Muscle of leg (tissue), 11 donors: ENCODE measurements around the gene IER3IP1. TPM values are rescaled to one million over a fixed set of nuclear protein-coding genes. Genes with fewer than 3 reads are reported as not detected.
"Not testable (repeated sequence)": the region's sequence is repeated elsewhere in the genome, so short reads cannot be mapped to it uniquely, and the experiment has no call there.

Experiments used
- DNase-seq: peaks from one replicate; pipeline ENCODE4 v3.0.0; 2013
- H3K27ac ChIP-seq: one replicate; pipeline ENCODE4 v1.5.1; 2013; ENCODE audit warnings: mild to moderate bottlenecking, low read length, control low read depth
- H3K27me3 ChIP-seq: one replicate; pipeline ENCODE4 v1.6.1; 2013; ENCODE audit warnings: low read length; ENCODE audit not compliant: control insufficient read depth, insufficient read depth
- H3K36me3 ChIP-seq: one replicate; pipeline ENCODE4 v1.6.1; 2013; ENCODE audit warnings: low read length; ENCODE audit not compliant: control insufficient read depth, insufficient read depth
- H3K4me1 ChIP-seq: one replicate; pipeline ENCODE4 v1.6.1; 2013; ENCODE audit warnings: low read length; ENCODE audit not compliant: control insufficient read depth, insufficient read depth
- H3K4me3 ChIP-seq: one replicate; pipeline ENCODE4 v1.5.1; 2013; ENCODE audit warnings: low read length, control low read depth
- H3K9me3 ChIP-seq: replicated peaks from 2 replicates; pipeline ENCODE4 v1.6.1; 2013; ENCODE audit warnings: low read depth, low read length; ENCODE audit not compliant: control insufficient read depth
- WGBS: methylation state at CpG from one replicate; pipeline ENCODE4 v1.1.5; 2013; ENCODE audit warnings: missing lambda C conversion rate; ENCODE audit not compliant: insufficient coverage; 5-methylcytosine and 5-hydroxymethylcytosine counted together
- polyA plus RNA-seq, 8 donors: library from polyadenylated mRNA; unstranded; fragments of 120-200 nt; gene quantifications; one replicate each; pipeline versions ENCODE4 v1.2.1 to v1.2.3, GENCODE V29; 2013; ENCODE audit warnings: inconsistent platforms in 1 of 8, low replicate concordance in 1 of 8; ENCODE audit not compliant: insufficient read length in 8 of 8, insufficient read depth in 1 of 8
- total RNA-seq: library from RNA; stranded (reverse); fragments of 120-200 nt; gene quantifications from one replicate; pipeline ENCODE4 v1.2.4, GENCODE V29; 2013

The IER3IP1 gene
- total and polyA plus RNA-seq, 9 donors = 19.9 to 27.2 (median 21.2) TPM

DNA sequence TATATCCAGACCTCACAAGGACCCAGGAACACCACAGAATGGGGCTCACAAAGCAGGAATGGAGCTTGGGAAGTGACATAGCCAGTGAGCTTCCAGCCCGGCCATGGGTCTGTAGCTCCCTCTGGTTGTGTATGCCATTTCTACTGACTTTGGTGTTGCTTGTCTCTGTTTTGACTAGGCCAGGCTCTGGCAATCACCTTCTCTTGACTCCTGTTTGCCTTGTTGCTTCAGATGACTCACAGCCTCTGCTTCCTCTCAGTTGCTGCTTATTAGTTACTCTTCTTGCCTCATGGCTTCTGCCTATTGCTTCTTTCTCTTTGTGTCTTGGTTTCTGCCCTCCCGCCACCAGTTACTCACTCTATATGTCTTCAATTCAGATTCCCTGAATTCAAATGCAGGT is 15.8 kb upstream of the IER3IP1 start:
- H3K27ac ChIP-seq = no peak overlapping the region
- WGBS = 86% methylated on average over 1 of the region's 2 CpGs
- no peaks in the 10 kb centered on the region for H3K36me3 ChIP-seq
- H3K4me1 ChIP-seq = no peaks in the 10 kb centered on the region
- no peak for DNase-seq
- peaks cover 2% of the 10 kb centered on the region for H3K27me3 ChIP-seq
- H3K4me3 ChIP-seq = no peak overlapping the region
- no peaks in the 10 kb centered on the region for H3K9me3 ChIP-seq

DNA sequence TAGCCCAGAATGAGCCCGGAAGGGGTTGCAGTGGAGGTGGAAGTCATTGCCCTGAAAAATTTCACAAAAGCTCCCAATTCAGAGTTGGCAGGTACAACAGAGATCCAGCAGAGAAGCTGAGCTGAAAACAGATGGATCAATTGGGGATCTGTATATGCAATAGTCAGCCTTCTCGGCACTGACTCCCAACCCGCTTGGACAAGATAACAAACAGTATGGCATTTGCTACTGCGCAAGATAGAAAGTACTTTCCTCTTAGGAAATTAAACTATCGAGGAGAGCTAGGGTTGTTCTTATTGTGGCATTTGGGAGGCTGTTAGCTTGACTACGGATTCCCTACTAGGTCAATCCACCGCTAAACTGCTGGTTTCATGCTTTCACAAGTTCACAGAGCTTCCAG is 11.6 kb upstream of the IER3IP1 start:
- no peaks in the 10 kb centered on the region for H3K4me1 ChIP-seq
- H3K9me3 ChIP-seq = peaks cover 6% of the 10 kb centered on the region
- peaks cover 4% of the 10 kb centered on the region for H3K27me3 ChIP-seq
- no peak overlapping the region for H3K27ac ChIP-seq
- DNase-seq = no peak
- WGBS = no CpG with 5 or more reads among the region's 7 CpGs
- no peak overlapping the region for H3K4me3 ChIP-seq
- no peaks in the 10 kb centered on the region for H3K36me3 ChIP-seq

DNA sequence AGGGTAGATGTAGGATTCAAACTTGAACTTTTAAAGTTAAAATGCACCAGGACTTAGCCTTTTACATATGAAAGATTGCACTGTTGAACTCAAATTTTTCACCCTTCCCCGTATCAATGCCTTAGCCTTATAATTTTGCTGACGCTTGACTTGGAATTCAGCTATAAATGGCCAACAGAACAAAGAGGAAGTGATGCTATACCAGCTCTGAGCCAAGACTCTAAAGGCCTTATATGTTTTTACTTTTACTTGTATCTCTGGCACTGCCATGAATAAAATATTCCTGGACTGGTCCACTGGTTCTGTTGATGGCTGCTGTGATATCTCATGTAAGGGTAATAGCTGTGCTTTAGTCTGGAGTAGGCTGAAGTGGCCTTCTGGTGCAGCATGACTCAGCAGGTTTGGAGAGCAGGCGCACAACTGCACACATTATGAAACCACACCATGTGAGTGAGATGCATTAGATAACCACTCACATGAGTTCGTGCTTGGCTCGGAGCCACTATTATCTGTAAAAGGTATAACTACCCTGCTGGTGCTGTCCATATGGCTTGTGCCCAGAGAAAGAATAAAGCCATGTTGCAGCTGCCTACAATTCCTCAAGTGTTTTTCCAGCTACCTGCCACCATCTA is 8.4 kb upstream of the IER3IP1 start:
- Histone ChIP-seq H3K4me3 (no peak overlapping the region), H3K9me3 (peaks cover 6% of the 10 kb centered on the region), H3K36me3 (no peaks in the 10 kb centered on the region), H3K27ac (no peak overlapping the region), H3K4me1 (no peaks in the 10 kb centered on the region), H3K27me3 (peaks cover 6% of the 10 kb centered on the region)
- DNase-seq = peak; percentile 7
- 80% methylated on average over 4 of the region's 5 CpGs for WGBS

DNA sequence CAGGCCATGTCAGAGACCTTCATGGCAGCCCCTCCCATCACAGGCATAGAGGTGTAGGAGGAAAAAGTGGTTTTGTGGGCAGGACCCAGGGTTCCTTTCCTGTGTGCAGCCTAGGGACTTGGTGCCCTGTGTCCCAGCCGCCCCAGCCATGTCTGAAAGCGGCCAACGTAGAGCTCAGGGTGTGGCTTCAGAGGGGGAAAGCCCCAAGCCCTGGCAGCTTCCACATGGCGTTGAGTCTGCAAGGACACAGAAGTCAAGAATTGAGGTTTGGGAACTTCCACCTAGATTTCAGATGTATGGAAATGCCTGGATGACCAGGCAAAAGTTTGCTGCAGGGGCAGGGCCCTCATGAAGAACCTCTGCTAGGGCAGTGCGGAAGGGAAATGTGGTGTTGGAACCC is 6.0 kb upstream of the IER3IP1 start:
- not testable (repeated sequence) for H3K27me3 ChIP-seq, H3K9me3 ChIP-seq, H3K4me1 ChIP-seq, H3K27ac ChIP-seq, H3K36me3 ChIP-seq, DNase-seq, H3K4me3 ChIP-seq
- WGBS = 84% methylated on average over 5 of the region's 5 CpGs

DNA sequence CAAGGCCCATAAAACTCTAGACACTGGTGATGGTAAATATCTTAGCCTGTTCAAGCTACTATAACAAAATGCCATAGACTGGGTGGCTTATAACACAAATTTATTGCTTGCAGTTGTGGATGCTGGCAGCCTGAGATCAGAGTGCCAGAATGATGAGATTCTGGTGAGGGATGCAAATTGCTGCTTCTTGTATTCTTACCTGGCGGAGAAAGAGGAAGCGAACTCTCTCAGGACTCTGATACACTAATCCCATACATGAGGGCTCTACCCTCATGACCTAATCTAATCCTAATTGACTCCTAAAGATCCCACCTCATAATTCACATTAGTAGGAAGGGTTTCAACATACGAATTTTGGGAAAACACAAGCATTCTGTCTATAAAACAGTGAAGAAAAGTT is 4.6 kb upstream of the IER3IP1 start:
- no peaks in the 10 kb centered on the region for H3K36me3 ChIP-seq
- H3K9me3 ChIP-seq = peaks cover 6% of the 10 kb centered on the region
- H3K27me3 ChIP-seq = peaks cover 4% of the 10 kb centered on the region
- DNase-seq = no peak
- WGBS = no CpG with 5 or more reads among the region's 3 CpGs
- no peak overlapping the region for H3K4me3 ChIP-seq
- H3K27ac ChIP-seq = no peak overlapping the region
- no peaks in the 10 kb centered on the region for H3K4me1 ChIP-seq

GRCh38 chr18:47179520-47179919 is 3.4 kb upstream of the IER3IP1 start:
- Histone ChIP-seq H3K27ac (no peak overlapping the region), H3K9me3 (peaks cover 2% of the 10 kb centered on the region), H3K4me3 (no peak overlapping the region), H3K36me3 (no peaks in the 10 kb centered on the region), H3K4me1 (peaks cover 6% of the 10 kb centered on the region), H3K27me3 (peaks cover 3% of the 10 kb centered on the region)
- DNase-seq = peak; percentile 86
- 27% methylated on average over 4 of the region's 4 CpGs for WGBS

DNA sequence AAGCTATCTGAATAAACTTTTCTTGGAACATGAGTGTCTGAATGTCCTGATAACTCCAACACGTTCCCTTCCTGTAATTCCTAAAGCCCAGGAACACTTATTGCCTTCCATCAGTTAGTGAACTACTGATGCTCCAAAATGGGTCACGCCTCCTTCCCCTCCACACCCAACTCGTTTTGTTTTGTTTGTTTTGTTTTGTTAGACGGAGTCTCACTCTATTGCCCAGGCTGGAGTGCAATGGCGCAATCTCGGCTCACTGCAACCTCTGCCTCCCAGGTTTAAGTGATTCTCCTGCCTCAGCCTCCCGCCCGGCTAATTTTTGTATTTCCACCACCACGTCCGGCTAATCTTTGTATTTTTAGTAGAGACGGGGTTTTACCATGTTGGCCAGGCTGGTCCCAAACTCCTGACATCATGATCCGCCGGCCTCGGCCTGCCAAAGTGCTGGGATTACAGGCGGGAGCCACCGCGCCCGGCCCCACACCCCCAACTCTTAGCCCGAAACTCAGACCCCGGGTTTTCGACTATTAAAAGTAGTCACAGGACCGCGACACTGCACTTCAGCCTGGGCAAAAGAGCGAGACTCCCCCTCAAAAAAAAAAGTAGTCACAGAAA is 774 bp downstream of the IER3IP1 start:
- DNase-seq = peak; percentile 7
- no peaks in the 10 kb centered on the region for H3K27me3 ChIP-seq
- no peaks in the 10 kb centered on the region for H3K9me3 ChIP-seq
- H3K4me3 ChIP-seq = peak overlapping the region; percentile 98
- H3K27ac ChIP-seq = peak overlapping the region; percentile 92
- peaks cover 9% of the 10 kb centered on the region for H3K4me1 ChIP-seq
- 0% methylated on average over 14 of the region's 24 CpGs for WGBS
- peaks cover 4% of the 10 kb centered on the region for H3K36me3 ChIP-seq

GRCh38 chr18:47174545-47175116 is 1.5 kb downstream of the IER3IP1 start:
- peak overlapping the region; percentile 98 for H3K4me3 ChIP-seq
- H3K27me3 ChIP-seq = no peaks in the 10 kb centered on the region
- 95% methylated on average over 9 of the region's 13 CpGs for WGBS
- DNase-seq = no peak
- H3K36me3 ChIP-seq = peaks cover 4% of the 10 kb centered on the region
- no peaks in the 10 kb centered on the region for H3K9me3 ChIP-seq
- peaks cover 9% of the 10 kb centered on the region for H3K4me1 ChIP-seq
- H3K27ac ChIP-seq = no peak overlapping the region

DNA sequence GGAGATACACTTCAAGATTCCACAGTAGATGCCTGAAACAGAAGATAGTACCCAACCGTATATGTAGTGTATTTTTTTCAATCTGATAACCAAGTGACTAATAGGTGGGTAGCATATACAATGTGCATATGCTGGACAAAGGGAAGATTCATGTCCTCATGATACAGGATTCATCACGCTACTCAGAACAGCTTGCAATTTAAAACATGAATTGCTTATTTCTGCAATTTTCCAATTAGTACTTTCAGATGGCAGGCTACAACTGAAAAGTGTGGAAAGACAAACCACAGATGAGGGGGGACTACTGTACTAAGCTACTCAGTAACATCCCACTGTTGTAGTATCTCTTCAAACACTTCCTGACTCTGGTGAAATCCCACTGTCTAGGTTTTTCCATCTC is 3.7 kb downstream of the IER3IP1 start:
- Histone ChIP-seq H3K9me3 (no peaks in the 10 kb centered on the region), H3K27ac (no peak overlapping the region), H3K4me1 (peaks cover 9% of the 10 kb centered on the region), H3K4me3 (no peak overlapping the region), H3K27me3 (no peaks in the 10 kb centered on the region), H3K36me3 (peaks cover 4% of the 10 kb centered on the region)
- DNase-seq = no peak
- no CpG with 5 or more reads among the region's 2 CpGs for WGBS

GRCh38 chr18:47168913-47169312 is 7.3 kb downstream of the IER3IP1 start:
- Histone ChIP-seq H3K27me3 (no peaks in the 10 kb centered on the region), H3K9me3 (no peaks in the 10 kb centered on the region), H3K4me1 (no peaks in the 10 kb centered on the region), H3K4me3 (no peak overlapping the region), H3K27ac (no peak overlapping the region), H3K36me3 (peaks cover 4% of the 10 kb centered on the region)
- WGBS = no CpG with 5 or more reads among the region's 1 CpG
- no peak for DNase-seq
